ENCODE measurements around the gene GDF2.

GDF2 gene

DNA sequence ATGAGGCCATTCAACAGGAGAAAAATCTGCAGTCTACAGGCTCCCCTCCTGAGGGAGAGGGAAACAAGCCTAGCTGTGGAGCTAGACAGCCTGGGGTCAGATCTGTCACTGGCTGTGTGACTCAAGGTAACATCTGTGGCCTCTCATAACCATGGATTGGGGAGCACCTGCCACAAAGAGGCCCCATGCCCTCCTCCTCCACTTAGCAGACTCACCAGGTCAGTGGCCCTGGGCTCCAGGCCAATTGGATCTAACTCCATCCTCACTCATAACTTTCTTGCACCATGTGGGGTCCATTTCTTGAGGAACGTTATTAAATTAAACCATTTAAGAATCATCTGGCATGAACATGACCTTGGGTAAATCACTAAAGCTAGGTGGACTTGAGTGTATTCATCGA lies 20.4 kb upstream of the GDF2 start:
- TF ChIP-seq, protein P1, sequence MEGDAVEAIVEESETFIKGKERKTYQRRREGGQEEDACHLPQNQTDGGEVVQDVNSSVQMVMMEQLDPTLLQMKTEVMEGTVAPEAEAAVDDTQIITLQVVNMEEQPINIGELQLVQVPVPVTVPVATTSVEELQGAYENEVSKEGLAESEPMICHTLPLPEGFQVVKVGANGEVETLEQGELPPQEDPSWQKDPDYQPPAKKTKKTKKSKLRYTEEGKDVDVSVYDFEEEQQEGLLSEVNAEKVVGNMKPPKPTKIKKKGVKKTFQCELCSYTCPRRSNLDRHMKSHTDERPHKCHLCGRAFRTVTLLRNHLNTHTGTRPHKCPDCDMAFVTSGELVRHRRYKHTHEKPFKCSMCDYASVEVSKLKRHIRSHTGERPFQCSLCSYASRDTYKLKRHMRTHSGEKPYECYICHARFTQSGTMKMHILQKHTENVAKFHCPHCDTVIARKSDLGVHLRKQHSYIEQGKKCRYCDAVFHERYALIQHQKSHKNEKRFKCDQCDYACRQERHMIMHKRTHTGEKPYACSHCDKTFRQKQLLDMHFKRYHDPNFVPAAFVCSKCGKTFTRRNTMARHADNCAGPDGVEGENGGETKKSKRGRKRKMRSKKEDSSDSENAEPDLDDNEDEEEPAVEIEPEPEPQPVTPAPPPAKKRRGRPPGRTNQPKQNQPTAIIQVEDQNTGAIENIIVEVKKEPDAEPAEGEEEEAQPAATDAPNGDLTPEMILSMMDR (IDR thresholded peaks at IDR 0.05; ENCODE audit: control insufficient read depth, insufficient read depth, low read depth, low read length, missing control alignments), result no peak
- no peak for DNase-seq (ENCODE audit: low read depth)

DNA sequence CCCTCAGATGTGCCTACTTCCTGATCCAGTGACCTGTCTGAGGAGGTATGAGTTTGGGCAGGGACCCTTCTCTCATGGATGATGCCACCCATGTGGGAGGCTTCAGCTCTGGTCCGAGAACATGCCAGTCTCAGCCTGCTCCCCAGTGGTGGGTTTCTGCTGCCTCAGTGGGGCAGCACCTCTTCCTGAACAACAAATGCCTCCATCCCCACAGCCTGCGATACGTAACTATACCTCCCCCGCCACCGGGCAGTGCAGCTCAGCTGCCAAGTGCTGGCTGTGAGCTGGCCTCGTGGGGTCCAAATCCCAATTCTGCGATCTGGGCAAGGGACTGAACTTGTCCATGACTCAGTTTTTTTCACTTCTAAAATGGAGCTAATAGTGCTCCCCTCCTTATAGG lies 19.1 kb upstream of the GDF2 start:
- TF ChIP-seq, protein P1 (IDR thresholded peaks at IDR 0.05; ENCODE audit: control insufficient read depth, insufficient read depth, low read depth, low read length, missing control alignments), result no peak
- no peak overlapping the region for H3K4me3 ChIP-seq (ENCODE audit: control insufficient read depth, low read depth, low read length)
- DNase-seq (ENCODE audit: low read depth), result no peak

More for the DNA sequence above, 20.4 kb upstream of the GDF2 start:
- no peak overlapping the region for H3K4me3 ChIP-seq (ENCODE audit: control insufficient read depth, low read depth, low read length)

DNA sequence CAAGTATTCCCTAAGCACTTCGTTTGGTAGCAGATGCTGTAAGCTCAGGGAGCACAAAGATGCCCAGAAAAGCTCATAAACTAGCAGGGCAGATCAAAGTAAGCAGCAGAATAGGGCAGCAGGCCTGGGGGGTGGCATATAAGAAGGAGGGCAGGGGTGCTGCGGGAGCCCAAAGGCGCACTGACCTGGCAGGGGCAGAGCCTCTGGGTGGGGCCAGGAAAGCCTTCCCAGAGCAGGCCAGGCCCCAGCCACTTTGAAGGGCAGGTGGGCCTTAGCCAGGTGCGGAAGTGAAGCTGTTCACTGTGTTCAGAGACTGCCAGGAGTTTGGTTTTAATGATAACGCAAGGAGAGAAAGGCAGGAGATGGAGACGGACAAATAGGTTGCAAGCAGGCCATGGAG lies 18.4 kb upstream of the GDF2 start:
- TF ChIP-seq, protein P1 (IDR thresholded peaks at IDR 0.05; ENCODE audit: control insufficient read depth, insufficient read depth, low read depth, low read length, missing control alignments), result no peak
- no peak overlapping the region for H3K4me3 ChIP-seq (ENCODE audit: control insufficient read depth, low read depth, low read length)
- no peak for DNase-seq (ENCODE audit: low read depth)

DNA sequence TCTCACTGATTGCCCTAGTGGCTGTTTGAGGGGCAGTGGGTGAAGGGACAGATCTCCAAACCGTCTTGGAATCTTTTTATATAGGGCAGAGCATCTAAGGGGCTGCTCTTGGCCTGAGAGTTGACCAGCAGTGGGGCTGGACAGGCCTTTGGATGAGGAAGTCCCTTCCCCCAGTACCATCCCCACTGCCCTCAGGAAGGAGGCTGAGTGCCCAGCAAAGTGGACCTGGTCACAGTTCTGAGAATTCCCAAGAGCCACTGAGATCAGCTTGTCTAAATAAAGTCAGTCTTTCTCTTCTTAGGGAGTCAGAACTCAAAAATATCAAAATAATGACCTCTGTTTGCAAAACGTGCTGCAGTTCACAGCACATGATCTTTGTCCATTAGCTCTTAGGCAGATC lies 16.7 kb upstream of the GDF2 start:
- DNase-seq (ENCODE audit: low read depth), result no peak
- TF ChIP-seq, protein P1 (IDR thresholded peaks at IDR 0.05; ENCODE audit: control insufficient read depth, insufficient read depth, low read depth, low read length, missing control alignments), result no peak
- no peak overlapping the region for H3K4me3 ChIP-seq (ENCODE audit: control insufficient read depth, low read depth, low read length)

DNA sequence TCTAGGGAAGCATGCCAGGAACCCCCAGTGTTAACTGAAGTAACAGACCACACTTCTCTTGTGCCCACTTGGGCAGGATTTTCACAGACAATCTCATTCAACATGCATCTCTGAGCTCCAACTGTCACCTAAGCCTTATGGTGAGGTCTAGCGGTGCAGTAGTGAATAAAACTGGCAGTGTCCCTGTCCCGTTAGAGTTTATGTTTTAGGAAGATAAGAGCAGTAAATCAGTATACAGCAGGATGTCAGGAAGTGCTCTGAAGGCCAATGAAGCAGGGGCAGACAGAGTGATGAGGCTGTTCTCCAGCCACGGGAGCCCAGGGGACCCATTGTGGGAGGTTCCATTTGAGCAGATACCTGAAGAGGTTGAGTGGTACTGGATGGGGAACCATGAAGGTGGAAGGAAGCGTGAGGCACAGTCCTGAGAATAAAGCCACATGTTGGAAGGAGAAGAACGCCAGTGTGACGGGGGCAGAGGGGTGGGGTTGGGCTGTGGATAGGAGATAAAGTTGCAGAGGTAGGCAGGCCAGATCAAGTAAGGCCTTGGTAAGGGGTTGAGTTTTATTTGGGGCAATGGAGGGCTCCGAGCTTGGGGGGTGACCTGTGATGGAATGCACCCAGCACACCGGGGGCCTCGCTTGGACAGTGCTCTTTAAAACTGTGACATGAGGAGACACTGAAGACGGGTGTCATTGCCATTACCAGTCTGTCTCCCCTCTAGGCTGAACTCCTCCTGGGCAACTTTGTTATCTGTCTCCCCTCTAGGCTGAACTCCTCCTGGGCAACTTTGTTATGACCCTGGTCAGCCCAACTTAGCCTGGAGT lies 15.7 kb upstream of the GDF2 start:
- DNase-seq (ENCODE audit: low read depth), result no peak
- TF ChIP-seq, protein P1 (IDR thresholded peaks at IDR 0.05; ENCODE audit: control insufficient read depth, insufficient read depth, low read depth, low read length, missing control alignments), result no peak
- no peak overlapping the region for H3K4me3 ChIP-seq (ENCODE audit: control insufficient read depth, low read depth, low read length)

DNA sequence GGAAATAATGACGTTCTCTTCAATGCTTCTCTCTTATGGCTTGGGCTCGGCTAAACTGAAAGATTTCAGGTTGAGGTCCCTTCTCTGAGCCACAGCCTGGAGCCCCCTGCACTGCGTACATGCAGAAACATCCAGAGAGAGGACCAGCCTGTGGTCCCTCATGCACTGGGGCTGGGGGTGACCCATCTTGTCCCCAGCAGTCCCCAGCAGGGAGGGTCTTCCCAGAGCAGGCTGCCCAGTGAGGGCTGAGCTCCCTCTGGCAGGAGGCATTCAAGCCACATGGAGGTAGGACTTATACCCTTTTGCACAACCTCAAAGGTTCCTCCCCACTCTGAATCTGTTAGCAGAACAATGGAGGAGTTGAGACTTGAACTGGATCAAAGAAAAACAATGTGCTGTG lies 14.9 kb upstream of the GDF2 start:
- H3K4me3 ChIP-seq (ENCODE audit: control insufficient read depth, low read depth, low read length), result no peak overlapping the region
- DNase-seq (ENCODE audit: low read depth), result no peak
- TF ChIP-seq, protein P1 (IDR thresholded peaks at IDR 0.05; ENCODE audit: control insufficient read depth, insufficient read depth, low read depth, low read length, missing control alignments), result no peak

Measured in AG09309 (cell line).